HEK293 (cell line): Measurements from ENCODE around the gene ZNF396.
A peak's percentile ranks its signal among the peaks of the same experiment; 100 is the strongest.

Source experiments
- CTCF ChIA-PET: fragments of 350-600 bp; formaldehyde crosslinking; extraction: SDS; loops from one replicate; lab custom pipeline; 2021; ENCODE audit warnings: antibody characterized with exemption; lab: Yijun Ruan, JAX
- POLR2A ChIA-PET: fragments of 300-600 bp; formaldehyde crosslinking; extraction: SDS; loops from one replicate; lab custom pipeline; 2020; ENCODE audit warnings: antibody characterized with exemption, inconsistent platforms; lab: Yijun Ruan, JAX
- H3K27ac ChIP-seq: fragments of 200-500 bp; sonication (Bioruptor generic); 2 replicates; pipeline ENCODE4 v1.5.1; 2014; ENCODE audit warnings: low read depth, low read length, control low read depth, inconsistent platforms; ENCODE audit errors: extremely low read depth
- H3K36me3 ChIP-seq, 2 experiments: fragments of 200-500 bp in 1 of 2; sonication (Bioruptor generic) in 1 of 2; 1 replicate in 1 of 2; 2 replicates in 1 of 2; pipeline ENCODE4 v1.5.1; 2014 to 2017; ENCODE audit warnings: inconsistent platforms in 2 of 2, low read length in 2 of 2; ENCODE audit not compliant: control insufficient read depth in 2 of 2, insufficient read depth in 1 of 2
- H3K4me1 ChIP-seq: fragments of 200-500 bp; sonication (Bioruptor generic); 2 replicates; pipeline ENCODE4 v1.5.1; 2014; ENCODE audit warnings: mild to moderate bottlenecking, low read length, inconsistent platforms; ENCODE audit not compliant: control insufficient read depth, insufficient read depth
- H3K4me3 ChIP-seq: 2 replicates; pipeline ENCODE4 v1.5.1; 2011; ENCODE audit warnings: low read depth, mild to moderate bottlenecking, control low read depth, low read length, moderate library complexity
- H3K9me3 ChIP-seq: fragments of 200-500 bp; sonication (Bioruptor generic); 2 replicates; pipeline ENCODE4 v1.5.1; 2014; ENCODE audit warnings: low read depth, low read length, inconsistent platforms; ENCODE audit not compliant: control insufficient read depth, insufficient read depth
- FEZF1 ChIP-seq: fragments of 450-650 bp; formaldehyde crosslinking; IDR thresholded peaks from 2 replicates; pipeline ENCODE4 v1.5.1; 2016; ENCODE audit warnings: missing biosample characterization, missing genetic modification characterization
- KLF1 ChIP-seq: fragments of 450-650 bp; formaldehyde crosslinking; IDR thresholded peaks from 2 replicates; pipeline ENCODE4 v1.5.1; 2016; ENCODE audit warnings: missing biosample characterization, missing genetic modification characterization
- TRIM28 ChIP-seq: IDR thresholded peaks from 2 replicates; pipeline ENCODE4 v1.6.1; 2011; ENCODE audit warnings: low read length, control low read depth, borderline replicate concordance
- YY1 ChIP-seq: fragments of 450-650 bp; formaldehyde crosslinking; IDR thresholded peaks from 2 replicates; pipeline ENCODE4 v1.5.1; 2018; ENCODE audit warnings: missing biosample characterization, missing genetic modification characterization
- ZBTB17 ChIP-seq: fragments of 450-650 bp; formaldehyde crosslinking; IDR thresholded peaks from 2 replicates; pipeline ENCODE4 v1.5.1; 2016; ENCODE audit warnings: missing biosample characterization, missing genetic modification characterization
- ZNF146 ChIP-seq: fragments of 450-650 bp; formaldehyde crosslinking; IDR thresholded peaks from 2 replicates; pipeline ENCODE4 v1.5.1; 2016; ENCODE audit warnings: missing biosample characterization, missing genetic modification characterization
- ZNF157 ChIP-seq: fragments of 450-650 bp; formaldehyde crosslinking; IDR thresholded peaks from 2 replicates; pipeline ENCODE4 v1.5.1; 2016; ENCODE audit warnings: missing biosample characterization, missing genetic modification characterization
- ZNF184 ChIP-seq: fragments of 450-650 bp; IDR thresholded peaks from 2 replicates; pipeline ENCODE4 v1.5.1; 2018; ENCODE audit warnings: missing biosample characterization, mild to moderate bottlenecking, missing genetic modification characterization
- ZNF274 ChIP-seq, 2 experiments: fragments of 200-500 bp in 1 of 2; fragments of 450-650 bp in 1 of 2; sonication (Bioruptor generic) in 1 of 2; formaldehyde crosslinking in 1 of 2; IDR thresholded peaks; 2 replicates each; pipeline versions ENCODE4 v1.5.1 to v1.6.1; 2014 to 2016; ENCODE audit warnings: borderline replicate concordance in 1 of 2, inconsistent platforms in 1 of 2, low read length in 1 of 2, missing biosample characterization in 1 of 2, missing genetic modification characterization in 1 of 2
- ZNF311 ChIP-seq: fragments of 450-650 bp; formaldehyde crosslinking; IDR thresholded peaks from 2 replicates; pipeline ENCODE4 v1.5.1; 2017; ENCODE audit warnings: missing biosample characterization, missing genetic modification characterization, borderline replicate concordance
- ZNF324 ChIP-seq: fragments of 450-650 bp; formaldehyde crosslinking; IDR thresholded peaks from 2 replicates; pipeline ENCODE4 v1.5.1; 2016; ENCODE audit warnings: missing biosample characterization, missing genetic modification characterization
- ZNF341 ChIP-seq: fragments of 450-650 bp; formaldehyde crosslinking; IDR thresholded peaks from 2 replicates; pipeline ENCODE4; 2016; ENCODE audit warnings: low read depth, missing biosample characterization, missing genetic modification characterization
- ZNF48 ChIP-seq: fragments of 450-650 bp; formaldehyde crosslinking; IDR thresholded peaks from 2 replicates; pipeline ENCODE4 v1.5.1; 2016; ENCODE audit warnings: missing biosample characterization, missing genetic modification characterization
- ZNF501 ChIP-seq: fragments of 450-650 bp; formaldehyde crosslinking; IDR thresholded peaks from 2 replicates; pipeline ENCODE4 v1.5.1; 2016; ENCODE audit warnings: missing biosample characterization, missing genetic modification characterization
- ZNF510 ChIP-seq: fragments of 450-650 bp; formaldehyde crosslinking; IDR thresholded peaks from 2 replicates; pipeline ENCODE4 v1.5.1; 2018; ENCODE audit warnings: mild to moderate bottlenecking, missing genetic modification characterization, missing biosample characterization; ENCODE audit not compliant: insufficient replicate concordance
- ZNF585B ChIP-seq: fragments of 450-650 bp; formaldehyde crosslinking; IDR thresholded peaks from 2 replicates; pipeline ENCODE4 v1.5.1; 2016; ENCODE audit warnings: missing biosample characterization, missing genetic modification characterization
- ZNF654 ChIP-seq: fragments of 450-650 bp; formaldehyde crosslinking; IDR thresholded peaks from 2 replicates; pipeline ENCODE4 v1.5.1; 2016; ENCODE audit warnings: low read depth, missing biosample characterization, missing genetic modification characterization
- ZNF670 ChIP-seq: fragments of 450-650 bp; formaldehyde crosslinking; IDR thresholded peaks from 2 replicates; pipeline ENCODE4 v1.5.1; 2016; ENCODE audit warnings: missing biosample characterization, missing genetic modification characterization, low read depth
- ZNF707 ChIP-seq: fragments of 450-650 bp; formaldehyde crosslinking; IDR thresholded peaks from 2 replicates; pipeline ENCODE4 v1.5.1; 2016; ENCODE audit warnings: missing biosample characterization, missing genetic modification characterization
- TF ChIP-seq, protein P1 (sequence below): fragments of 450-650 bp; formaldehyde crosslinking; IDR thresholded peaks from 2 replicates; pipeline ENCODE4 v1.5.1; 2016; ENCODE audit warnings: missing biosample characterization, missing genetic modification characterization
- TF ChIP-seq, protein P2 (sequence below): fragments of 450-650 bp; formaldehyde crosslinking; IDR thresholded peaks from 2 replicates; pipeline ENCODE4 v1.5.1; 2016; ENCODE audit warnings: missing biosample characterization, missing genetic modification characterization
- TF ChIP-seq, protein P3 (sequence below): fragments of 450-650 bp; formaldehyde crosslinking; IDR thresholded peaks from 2 replicates; pipeline ENCODE4 v1.5.1; 2016; ENCODE audit warnings: missing biosample characterization, missing genetic modification characterization
- TF ChIP-seq, protein P4 (sequence below): fragments of 450-650 bp; formaldehyde crosslinking; IDR thresholded peaks from 2 replicates; pipeline ENCODE4 v1.5.1; 2016; ENCODE audit warnings: missing biosample characterization, missing genetic modification characterization
- TF ChIP-seq, protein P5 (sequence below): fragments of 450-650 bp; IDR thresholded peaks from 2 replicates; pipeline ENCODE4 v1.5.1; 2018; ENCODE audit warnings: missing biosample characterization, missing genetic modification characterization
- TF ChIP-seq, protein P6 (sequence below): fragments of 450-650 bp; formaldehyde crosslinking; IDR thresholded peaks from 2 replicates; pipeline ENCODE4 v1.5.1; 2016; ENCODE audit warnings: missing biosample characterization, missing genetic modification characterization

The ZNF396 gene

DNA sequence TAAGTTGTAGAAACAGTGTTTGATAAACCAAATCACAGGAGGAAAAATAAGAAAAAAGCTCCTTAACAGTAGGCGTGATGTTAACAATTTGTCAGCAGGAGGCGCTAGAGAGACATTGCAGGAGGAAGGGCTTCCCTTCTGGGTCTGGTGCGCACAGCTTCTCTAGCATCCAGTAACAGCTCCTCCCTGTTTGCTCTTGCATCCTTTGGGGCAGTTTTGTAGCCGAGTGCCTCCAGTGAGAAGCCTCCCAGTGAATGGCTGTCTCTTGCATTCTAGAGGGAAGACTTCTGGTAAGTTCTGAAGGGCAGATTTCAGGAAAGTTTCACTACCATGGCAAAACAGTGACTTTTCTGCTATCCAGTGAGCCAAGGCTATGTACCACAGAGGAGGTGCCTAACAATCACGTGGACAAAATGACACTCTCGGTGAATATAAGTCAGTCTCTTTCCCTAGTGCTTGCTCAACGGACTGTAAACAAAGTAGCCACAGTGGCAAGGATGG lies 9.5 kb upstream of the ZNF396 start (continued):
- TF ChIP-seq, protein P1, sequence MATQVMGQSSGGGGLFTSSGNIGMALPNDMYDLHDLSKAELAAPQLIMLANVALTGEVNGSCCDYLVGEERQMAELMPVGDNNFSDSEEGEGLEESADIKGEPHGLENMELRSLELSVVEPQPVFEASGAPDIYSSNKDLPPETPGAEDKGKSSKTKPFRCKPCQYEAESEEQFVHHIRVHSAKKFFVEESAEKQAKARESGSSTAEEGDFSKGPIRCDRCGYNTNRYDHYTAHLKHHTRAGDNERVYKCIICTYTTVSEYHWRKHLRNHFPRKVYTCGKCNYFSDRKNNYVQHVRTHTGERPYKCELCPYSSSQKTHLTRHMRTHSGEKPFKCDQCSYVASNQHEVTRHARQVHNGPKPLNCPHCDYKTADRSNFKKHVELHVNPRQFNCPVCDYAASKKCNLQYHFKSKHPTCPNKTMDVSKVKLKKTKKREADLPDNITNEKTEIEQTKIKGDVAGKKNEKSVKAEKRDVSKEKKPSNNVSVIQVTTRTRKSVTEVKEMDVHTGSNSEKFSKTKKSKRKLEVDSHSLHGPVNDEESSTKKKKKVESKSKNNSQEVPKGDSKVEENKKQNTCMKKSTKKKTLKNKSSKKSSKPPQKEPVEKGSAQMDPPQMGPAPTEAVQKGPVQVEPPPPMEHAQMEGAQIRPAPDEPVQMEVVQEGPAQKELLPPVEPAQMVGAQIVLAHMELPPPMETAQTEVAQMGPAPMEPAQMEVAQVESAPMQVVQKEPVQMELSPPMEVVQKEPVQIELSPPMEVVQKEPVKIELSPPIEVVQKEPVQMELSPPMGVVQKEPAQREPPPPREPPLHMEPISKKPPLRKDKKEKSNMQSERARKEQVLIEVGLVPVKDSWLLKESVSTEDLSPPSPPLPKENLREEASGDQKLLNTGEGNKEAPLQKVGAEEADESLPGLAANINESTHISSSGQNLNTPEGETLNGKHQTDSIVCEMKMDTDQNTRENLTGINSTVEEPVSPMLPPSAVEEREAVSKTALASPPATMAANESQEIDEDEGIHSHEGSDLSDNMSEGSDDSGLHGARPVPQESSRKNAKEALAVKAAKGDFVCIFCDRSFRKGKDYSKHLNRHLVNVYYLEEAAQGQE (tag by site-specific recombination): no peak
- TF ChIP-seq TRIM28: peak; percentile 58
- TF ChIP-seq FEZF1 (tag by site-specific recombination): no peak
- TF ChIP-seq, protein P2, sequence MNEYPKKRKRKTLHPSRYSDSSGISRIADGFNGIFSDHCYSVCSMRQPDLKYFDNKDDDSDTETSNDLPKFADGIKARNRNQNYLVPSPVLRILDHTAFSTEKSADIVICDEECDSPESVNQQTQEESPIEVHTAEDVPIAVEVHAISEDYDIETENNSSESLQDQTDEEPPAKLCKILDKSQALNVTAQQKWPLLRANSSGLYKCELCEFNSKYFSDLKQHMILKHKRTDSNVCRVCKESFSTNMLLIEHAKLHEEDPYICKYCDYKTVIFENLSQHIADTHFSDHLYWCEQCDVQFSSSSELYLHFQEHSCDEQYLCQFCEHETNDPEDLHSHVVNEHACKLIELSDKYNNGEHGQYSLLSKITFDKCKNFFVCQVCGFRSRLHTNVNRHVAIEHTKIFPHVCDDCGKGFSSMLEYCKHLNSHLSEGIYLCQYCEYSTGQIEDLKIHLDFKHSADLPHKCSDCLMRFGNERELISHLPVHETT (tag by site-specific recombination): no peak
- no peak for TF ChIP-seq ZNF707 (tag by site-specific recombination)
- TF ChIP-seq ZNF311 (tag by site-specific recombination): no peak
- no peak for TF ChIP-seq ZNF157
- TF ChIP-seq, protein P3, sequence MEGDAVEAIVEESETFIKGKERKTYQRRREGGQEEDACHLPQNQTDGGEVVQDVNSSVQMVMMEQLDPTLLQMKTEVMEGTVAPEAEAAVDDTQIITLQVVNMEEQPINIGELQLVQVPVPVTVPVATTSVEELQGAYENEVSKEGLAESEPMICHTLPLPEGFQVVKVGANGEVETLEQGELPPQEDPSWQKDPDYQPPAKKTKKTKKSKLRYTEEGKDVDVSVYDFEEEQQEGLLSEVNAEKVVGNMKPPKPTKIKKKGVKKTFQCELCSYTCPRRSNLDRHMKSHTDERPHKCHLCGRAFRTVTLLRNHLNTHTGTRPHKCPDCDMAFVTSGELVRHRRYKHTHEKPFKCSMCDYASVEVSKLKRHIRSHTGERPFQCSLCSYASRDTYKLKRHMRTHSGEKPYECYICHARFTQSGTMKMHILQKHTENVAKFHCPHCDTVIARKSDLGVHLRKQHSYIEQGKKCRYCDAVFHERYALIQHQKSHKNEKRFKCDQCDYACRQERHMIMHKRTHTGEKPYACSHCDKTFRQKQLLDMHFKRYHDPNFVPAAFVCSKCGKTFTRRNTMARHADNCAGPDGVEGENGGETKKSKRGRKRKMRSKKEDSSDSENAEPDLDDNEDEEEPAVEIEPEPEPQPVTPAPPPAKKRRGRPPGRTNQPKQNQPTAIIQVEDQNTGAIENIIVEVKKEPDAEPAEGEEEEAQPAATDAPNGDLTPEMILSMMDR (tag by site-specific recombination): peak; percentile 31; the same call in 1 of the 2 replicates
- TF ChIP-seq, protein P4, sequence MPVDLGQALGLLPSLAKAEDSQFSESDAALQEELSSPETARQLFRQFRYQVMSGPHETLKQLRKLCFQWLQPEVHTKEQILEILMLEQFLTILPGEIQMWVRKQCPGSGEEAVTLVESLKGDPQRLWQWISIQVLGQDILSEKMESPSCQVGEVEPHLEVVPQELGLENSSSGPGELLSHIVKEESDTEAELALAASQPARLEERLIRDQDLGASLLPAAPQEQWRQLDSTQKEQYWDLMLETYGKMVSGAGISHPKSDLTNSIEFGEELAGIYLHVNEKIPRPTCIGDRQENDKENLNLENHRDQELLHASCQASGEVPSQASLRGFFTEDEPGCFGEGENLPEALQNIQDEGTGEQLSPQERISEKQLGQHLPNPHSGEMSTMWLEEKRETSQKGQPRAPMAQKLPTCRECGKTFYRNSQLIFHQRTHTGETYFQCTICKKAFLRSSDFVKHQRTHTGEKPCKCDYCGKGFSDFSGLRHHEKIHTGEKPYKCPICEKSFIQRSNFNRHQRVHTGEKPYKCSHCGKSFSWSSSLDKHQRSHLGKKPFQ (tag by site-specific recombination): no peak
- TF ChIP-seq ZNF184: no peak
- TF ChIP-seq, protein P5, sequence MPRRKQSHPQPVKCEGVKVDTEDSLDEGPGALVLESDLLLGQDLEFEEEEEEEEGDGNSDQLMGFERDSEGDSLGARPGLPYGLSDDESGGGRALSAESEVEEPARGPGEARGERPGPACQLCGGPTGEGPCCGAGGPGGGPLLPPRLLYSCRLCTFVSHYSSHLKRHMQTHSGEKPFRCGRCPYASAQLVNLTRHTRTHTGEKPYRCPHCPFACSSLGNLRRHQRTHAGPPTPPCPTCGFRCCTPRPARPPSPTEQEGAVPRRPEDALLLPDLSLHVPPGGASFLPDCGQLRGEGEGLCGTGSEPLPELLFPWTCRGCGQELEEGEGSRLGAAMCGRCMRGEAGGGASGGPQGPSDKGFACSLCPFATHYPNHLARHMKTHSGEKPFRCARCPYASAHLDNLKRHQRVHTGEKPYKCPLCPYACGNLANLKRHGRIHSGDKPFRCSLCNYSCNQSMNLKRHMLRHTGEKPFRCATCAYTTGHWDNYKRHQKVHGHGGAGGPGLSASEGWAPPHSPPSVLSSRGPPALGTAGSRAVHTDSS (tag by site-specific recombination): no peak
- no peak for TF ChIP-seq YY1 (tag by site-specific recombination)
- no peak for TF ChIP-seq ZNF501
- no peak for TF ChIP-seq ZNF585B (tag by site-specific recombination)
- TF ChIP-seq ZNF654 (tag by site-specific recombination): peak; percentile 76
- TF ChIP-seq KLF1: no peak
- TF ChIP-seq, all 188 proteins: peak for 7

DNA sequence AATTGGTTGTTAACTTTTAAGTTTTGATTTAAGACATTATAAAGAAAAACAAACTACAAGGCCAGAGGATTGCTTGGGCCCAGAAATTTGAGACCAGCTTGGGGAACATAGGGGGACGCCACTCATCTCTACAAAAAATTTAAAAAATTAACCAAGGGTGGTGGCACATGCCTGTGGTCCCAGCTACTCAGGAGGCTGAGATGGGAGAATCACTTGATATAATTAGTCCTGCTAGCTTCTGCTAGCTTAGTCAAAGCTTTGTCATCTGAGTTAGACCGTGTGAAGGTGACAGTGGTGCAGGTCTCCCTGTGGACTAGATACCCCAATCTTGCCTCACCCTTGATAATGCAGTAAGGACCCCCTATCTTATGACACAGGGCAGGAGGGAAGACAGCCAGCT lies 6.0 kb upstream of the ZNF396 start:
- no peaks in the 10 kb centered on the region for H3K36me3 ChIP-seq
- H3K9me3 ChIP-seq: no peaks in the 10 kb centered on the region
- POLR2A ChIA-PET: no interaction called here
- CTCF ChIA-PET: interaction anchor here (0.5 to 2.3 kb wide), 5 partner anchors 16 to 239 kb away, joined by 3 to 7 read pairs (median 3); no protein-coding TSS in a partner anchor
- no peaks in the 10 kb centered on the region for H3K4me1 ChIP-seq
- H3K4me3 ChIP-seq: no peak overlapping the region
- no peak overlapping the region for H3K27ac ChIP-seq
- TF ChIP-seq ZNF670 (tag by site-specific recombination) (no peak), ZNF510 (tag by site-specific recombination) (no peak), ZNF48 (tag by site-specific recombination) (no peak), ZNF274 (IDR thresholded peaks at IDR 0.05; ENCODE audit: low read length) (no peak), ZNF274 (tag by site-specific recombination; IDR thresholded peaks at IDR 0.05; ENCODE audit: borderline replicate concordance) (no peak), ZNF146 (tag by site-specific recombination) (no peak), ZNF341 (no peak), ZBTB17 (tag by site-specific recombination) (no peak), ZNF324 (tag by site-specific recombination) (no peak)
- TF ChIP-seq, protein P2 (tag by site-specific recombination): no peak
- TF ChIP-seq, protein P6, sequence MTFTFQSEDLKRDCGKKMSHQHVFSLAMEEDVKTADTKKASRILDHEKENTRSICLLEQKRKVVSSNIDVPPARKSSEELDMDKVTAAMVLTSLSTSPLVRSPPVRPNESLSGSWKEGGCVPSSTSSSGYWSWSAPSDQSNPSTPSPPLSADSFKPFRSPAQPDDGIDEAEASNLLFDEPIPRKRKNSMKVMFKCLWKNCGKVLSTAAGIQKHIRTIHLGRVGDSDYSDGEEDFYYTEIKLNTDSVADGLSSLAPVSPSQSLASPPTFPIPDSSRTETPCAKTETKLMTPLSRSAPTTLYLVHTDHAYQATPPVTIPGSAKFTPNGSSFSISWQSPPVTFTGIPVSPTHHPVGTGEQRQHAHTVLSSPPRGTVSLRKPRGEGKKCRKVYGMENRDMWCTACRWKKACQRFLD (tag by site-specific recombination): no peak
